HG02884 (cell line): Measurements from ENCODE around the gene DDX52.
"Not testable (repeated sequence)": the region's sequence is repeated elsewhere in the genome, so short reads cannot be mapped to it uniquely, and the experiment has no call there.

Experiments
- ATAC-seq: cut with Tn5 transposase; IDR thresholded peaks from one replicate; pipeline ENCODE4 v1.9.1; 2021; ENCODE audit warnings: mild to moderate bottlenecking, moderate library complexity; ENCODE audit not compliant: unreplicated experiment

The DDX52 gene

GRCh38 chr17:37657202-37657601 is 14.0 kb upstream of the DDX52 start:
- ATAC-seq, result no peak

GRCh38 chr17:37651849-37652248 is 8.6 kb upstream of the DDX52 start:
- no peak for ATAC-seq

- no peak for ATAC-seq
These were observed 7.3 kb upstream of the DDX52 start for GRCh38 chr17:37650419-37651003.

GRCh38 chr17:37648555-37648954 is 5.3 kb upstream of the DDX52 start:
- no peak for ATAC-seq

- ATAC-seq, result no peak
These were observed 4.6 kb upstream of the DDX52 start for GRCh38 chr17:37647856-37648255.

- no peak for ATAC-seq
These were observed 623 bp upstream of the DDX52 start for GRCh38 chr17:37643869-37644268.

- no peak for ATAC-seq
These were observed 565 bp downstream of the DDX52 start for GRCh38 chr17:37642681-37643080.

- no peak for ATAC-seq
These were observed 3.2 kb downstream of the DDX52 start for GRCh38 chr17:37640015-37640414.

GRCh38 chr17:37637956-37638355 is 5.3 kb downstream of the DDX52 start:
- no peak for ATAC-seq

- not testable (repeated sequence) for ATAC-seq
These were observed 26.8 kb downstream of the DDX52 start for GRCh38 chr17:37616430-37616829.

- ATAC-seq, result no peak
These were observed 28.4 kb downstream of the DDX52 start for GRCh38 chr17:37614823-37615222.

- ATAC-seq, result no peak
These were observed 28.9 kb downstream of the DDX52 start for GRCh38 chr17:37614391-37614790.

GRCh38 chr17:37610971-37611370 is 32.3 kb downstream of the DDX52 start:
- ATAC-seq, result no peak

GRCh38 chr17:37610041-37610420 is 33.2 kb downstream of the DDX52 start:
- not testable (repeated sequence) for ATAC-seq

- ATAC-seq, result peak; percentile 89
These were observed 33.8 kb downstream of the DDX52 start, which contains the start of gene SYNRG for GRCh38 chr17:37609170-37610040. SYNRG (minus strand) TSS chr17:37609418; CDS start chr17:37609355, 63 bp downstream.

GRCh38 chr17:37608351-37609169 is 34.7 kb downstream of the DDX52 start:
- ATAC-seq, result peak; percentile 15

GRCh38 chr17:37607637-37608331 is 35.5 kb downstream of the DDX52 start:
- no peak for ATAC-seq

GRCh38 chr17:37605813-37606505 is 37.3 kb downstream of the DDX52 start:
- no peak for ATAC-seq

GRCh38 chr17:37605081-37605480 is 38.2 kb downstream of the DDX52 start:
- ATAC-seq, result no peak

GRCh38 chr17:37604556-37604955 is 38.7 kb downstream of the DDX52 start:
- ATAC-seq, result no peak
